Adrenal gland (tissue), 5 donors: Measurements from ENCODE around the gene TEAD1.

Experiments
- CTCF ChIP-seq, 6 experiments: fragments of 450-650 bp in 4 of 6; fragments of 200-600 bp in 2 of 6; sonication (generic) in 1 of 6; IDR thresholded peaks; 1 replicate in 5 of 6; 2 replicates in 1 of 6; pipeline versions ENCODE4 v1.5.1 to v1.8.0; 2016 to 2021; ENCODE audit warnings: antibody characterized with exemption in 6 of 6, mild to moderate bottlenecking in 2 of 6, moderate library complexity in 1 of 6
- POLR2A ChIP-seq, 2 donors: fragments of 450-650 bp; IDR thresholded peaks; one replicate each; pipeline ENCODE4 v1.6.1; 2017; ENCODE audit warnings: antibody characterized with exemption in 2 of 2, mild to moderate bottlenecking in 2 of 2, moderate library complexity in 1 of 2
- donor health status: DM: no; HTN: no; CAD: no.

- TF ChIP-seq CTCF (IDR thresholded peaks at IDR 0.05) (no peak), POLR2A (IDR thresholded peaks at IDR 0.05) (no peak)
Observed at GRCh38 chr11:12797996-12798395, 123.8 kb downstream of the TEAD1 start.
